Hepatocyte (in vitro differentiated cells): ENCODE results near the gene CACNA1F.

ENCODE experiments used
- CTCF ChIP-seq: fragments of 200-600 bp; sonication (generic); IDR thresholded peaks from 2 replicates; pipeline ENCODE4 v1.5.1; 2016; ENCODE audit warnings: antibody characterized with exemption, mild to moderate bottlenecking; ENCODE audit not compliant: poor library complexity
- EZH2 ChIP-seq: fragments of 200-600 bp; sonication (generic); IDR thresholded peaks from 2 replicates; pipeline ENCODE4 v1.6.1; 2016; ENCODE audit warnings: antibody characterized with exemption, mild to moderate bottlenecking, borderline replicate concordance

GRCh38 chrX:49206543-49206942 lies 26.6 kb downstream of the CACNA1F start:
- TF ChIP-seq CTCF (no peak), EZH2 (no peak)
